ENCODE results near the gene GNG2. TPM values are rescaled to one million over a fixed set of nuclear protein-coding genes. Genes with fewer than 3 reads are reported as not detected.

GNG2 gene
- total RNA-seq, 1 experiment from 2014 or later, result not detected

GRCh38 chr14:51836417-51836816, 24.0 kb upstream of the GNG2 start:
- no peak for TF ChIP-seq CTCF (IDR thresholded peaks at IDR 0.05; ENCODE audit: unreplicated experiment)
- Mint-ChIP-seq H3K4me3 (ENCODE audit: low read depth, unreplicated experiment) (no peak overlapping the region), H3K9me3 (ENCODE audit: low read depth, unreplicated experiment) (no peaks in the 10 kb centered on the region), H3K36me3 (ENCODE audit: insufficient read depth, unreplicated experiment) (no peaks in the 10 kb centered on the region), H3K27ac (ENCODE audit: unreplicated experiment) (no peak overlapping the region), H3K27me3 (ENCODE audit: unreplicated experiment) (peaks cover 13% of the 10 kb centered on the region), H3K4me1 (ENCODE audit: low read depth, unreplicated experiment) (no peaks in the 10 kb centered on the region)
- DNase-seq, result no peak
- CTCF ChIA-PET, result no interaction called here
- intact Hi-C loops (cut with micrococcal nuclease; ENCODE audit: unreplicated experiment), result loop anchor here (5.0 kb wide), 1 partner anchor 36 kb away; no protein-coding TSS in a partner anchor
- no TSS peak for BruUV-seq (replicated peaks)

- no peak for TF ChIP-seq CTCF (IDR thresholded peaks at IDR 0.05; ENCODE audit: unreplicated experiment)
- CTCF ChIA-PET, result no interaction called here
- peaks cover 4% of the 10 kb centered on the region for H3K9me3 Mint-ChIP-seq (ENCODE audit: low read depth, unreplicated experiment)
Measured at GRCh38 chr14:51844081-51844881, 16.1 kb upstream of the GNG2 start.

GRCh38 chr14:51845811-51846210, 14.6 kb upstream of the GNG2 start:
- no TSS peak for BruUV-seq (replicated peaks)
- Mint-ChIP-seq H3K36me3 (ENCODE audit: insufficient read depth, unreplicated experiment) (peaks cover 6% of the 10 kb centered on the region), H3K4me1 (ENCODE audit: low read depth, unreplicated experiment) (peaks cover 8% of the 10 kb centered on the region), H3K4me3 (ENCODE audit: low read depth, unreplicated experiment) (no peak overlapping the region), H3K9me3 (ENCODE audit: low read depth, unreplicated experiment) (peaks cover 4% of the 10 kb centered on the region), H3K27me3 (ENCODE audit: unreplicated experiment) (peaks cover 2% of the 10 kb centered on the region), H3K27ac (ENCODE audit: unreplicated experiment) (no peak overlapping the region)
- CTCF ChIA-PET, result no interaction called here
- DNase-seq, result no peak
- intact Hi-C loops (cut with micrococcal nuclease; ENCODE audit: unreplicated experiment), result no loop called here
- no peak for TF ChIP-seq CTCF (IDR thresholded peaks at IDR 0.05; ENCODE audit: unreplicated experiment)

More at GRCh38 chr14:51844081-51844881, 16.1 kb upstream of the GNG2 start:
- H3K4me1 Mint-ChIP-seq (ENCODE audit: low read depth, unreplicated experiment), result peaks cover 8% of the 10 kb centered on the region
- no TSS peak for BruUV-seq (replicated peaks)
- peaks cover 13% of the 10 kb centered on the region for H3K27me3 Mint-ChIP-seq (ENCODE audit: unreplicated experiment)
- intact Hi-C loops (cut with micrococcal nuclease; ENCODE audit: unreplicated experiment), result no loop called here
- H3K4me3 Mint-ChIP-seq (ENCODE audit: low read depth, unreplicated experiment), result no peak overlapping the region
- H3K36me3 Mint-ChIP-seq (ENCODE audit: insufficient read depth, unreplicated experiment), result peaks cover 6% of the 10 kb centered on the region
- DNase-seq, result no peak
- no peak overlapping the region for H3K27ac Mint-ChIP-seq (ENCODE audit: unreplicated experiment)

GRCh38 chr14:51846631-51847488, 13.6 kb upstream of the GNG2 start:
- intact Hi-C loops (cut with micrococcal nuclease; ENCODE audit: unreplicated experiment), result no loop called here
- CTCF ChIA-PET, result no interaction called here
- Mint-ChIP-seq H3K9me3 (ENCODE audit: low read depth, unreplicated experiment) (peaks cover 4% of the 10 kb centered on the region), H3K27ac (ENCODE audit: unreplicated experiment) (peak overlapping the region; percentile 86), H3K27me3 (ENCODE audit: unreplicated experiment) (no peaks in the 10 kb centered on the region), H3K36me3 (ENCODE audit: insufficient read depth, unreplicated experiment) (peaks cover 6% of the 10 kb centered on the region), H3K4me1 (ENCODE audit: low read depth, unreplicated experiment) (peaks cover 8% of the 10 kb centered on the region), H3K4me3 (ENCODE audit: low read depth, unreplicated experiment) (peak overlapping the region; percentile 60)
- DNase-seq, result peak; percentile 62
- BruUV-seq (replicated peaks), result no TSS peak
- no peak for TF ChIP-seq CTCF (IDR thresholded peaks at IDR 0.05; ENCODE audit: unreplicated experiment)

Data from Calu3 (cell line).